ENCODE results near the gene GINS2.

GINS2 gene

GRCh38 chr16:85637808-85638647, 50.7 kb downstream of the GINS2 start:
- DNase-seq, result no peak

DNA sequence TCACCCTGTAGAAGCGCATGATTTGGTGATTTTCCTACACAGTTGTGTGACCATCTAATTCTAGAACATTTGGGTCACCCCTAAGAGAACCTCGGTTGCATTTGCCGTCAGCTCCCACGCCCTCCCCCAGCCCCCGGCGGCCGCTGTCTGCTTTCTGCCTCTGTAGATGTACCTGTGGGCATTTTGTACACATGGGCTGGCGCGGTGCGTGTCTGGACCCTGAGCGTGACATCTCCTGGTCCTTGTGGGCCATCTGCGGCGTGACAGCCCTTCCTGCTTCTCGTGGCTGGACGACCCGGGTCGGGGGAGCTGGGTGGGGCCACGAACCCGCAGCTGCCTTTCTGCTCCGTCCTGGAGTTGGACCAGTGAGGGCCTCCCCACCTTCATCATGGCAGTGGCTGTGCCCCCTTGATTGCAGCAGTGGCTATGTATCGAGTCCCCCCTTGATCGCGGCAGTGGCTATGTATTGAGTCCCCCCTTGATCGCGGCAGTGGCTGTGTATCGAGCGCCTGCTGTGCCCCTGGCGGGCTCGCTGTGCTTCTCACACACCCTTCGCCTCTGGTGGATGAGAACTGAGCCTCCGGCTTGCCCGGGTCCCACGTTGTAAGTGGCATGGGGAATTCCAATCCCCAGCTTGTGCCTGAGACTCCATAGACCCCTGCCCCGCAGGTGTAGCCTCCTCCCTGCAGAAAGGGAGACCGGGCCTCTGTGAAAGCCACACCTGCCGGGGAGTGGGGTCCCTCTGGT, 51.5 kb downstream of the GINS2 start:
- no peak for DNase-seq

- no peak for DNase-seq
These were observed 52.4 kb downstream of the GINS2 start for GRCh38 chr16:85636234-85636812.

- DNase-seq, result no peak
These were observed 53.1 kb downstream of the GINS2 start for GRCh38 chr16:85635545-85636140.

DNA sequence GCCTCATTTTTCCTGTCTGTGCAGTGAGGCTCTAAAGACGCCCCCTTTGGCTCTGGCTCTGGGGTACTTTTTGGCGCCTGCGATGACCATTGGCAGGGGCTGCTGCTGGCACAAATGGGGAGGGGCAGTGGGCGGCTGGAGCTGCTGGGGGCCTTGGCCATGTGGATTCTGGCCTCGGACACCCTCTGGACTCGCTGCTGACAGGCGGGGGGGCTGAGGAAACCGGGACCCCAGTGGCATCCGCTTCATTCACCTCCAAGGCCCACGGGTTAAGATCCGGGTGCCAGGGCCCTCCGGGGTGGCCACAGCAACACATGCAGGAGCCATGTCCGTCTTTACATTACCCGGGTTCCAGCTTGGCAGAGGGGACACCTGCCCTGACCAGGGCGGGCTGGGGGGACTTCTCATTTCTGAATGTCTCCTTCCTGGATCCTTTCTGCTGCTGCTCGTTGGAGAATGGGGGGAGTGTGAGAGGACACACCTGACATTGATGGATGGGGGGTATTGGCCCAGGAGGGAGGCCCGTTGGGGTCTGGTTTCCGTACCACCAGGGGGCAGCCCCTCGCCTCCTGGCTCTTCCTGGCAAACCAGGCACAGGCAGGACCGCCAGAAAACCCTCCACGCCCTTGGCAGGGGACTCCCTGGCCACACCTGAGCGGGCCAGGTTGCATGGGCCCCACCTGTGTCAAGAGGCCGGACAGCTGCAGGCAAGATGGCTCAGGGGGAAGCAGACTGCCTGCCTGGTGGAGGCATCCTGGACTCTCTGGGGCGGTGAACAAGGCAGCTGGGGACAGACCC, 53.8 kb downstream of the GINS2 start:
- no peak for DNase-seq

DNA sequence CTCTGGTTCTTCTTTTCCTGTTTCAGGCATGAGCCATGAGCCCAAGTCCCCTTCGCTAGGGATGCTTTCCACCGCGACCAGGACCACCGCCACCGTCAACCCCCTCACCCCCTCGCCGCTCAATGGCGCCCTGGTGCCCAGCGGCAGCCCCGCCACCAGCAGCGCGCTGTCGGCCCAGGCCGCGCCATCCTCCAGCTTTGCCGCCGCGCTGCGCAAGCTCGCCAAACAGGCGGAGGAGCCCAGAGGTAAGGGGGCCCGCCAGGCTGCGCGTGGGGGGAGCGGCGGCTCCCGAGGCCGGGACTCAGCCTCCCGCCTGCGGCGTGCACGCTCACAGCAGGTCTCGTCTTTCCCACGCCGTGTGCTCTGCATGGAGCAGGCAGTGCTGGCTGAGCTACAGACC, 54.9 kb downstream of the GINS2 start:
- no peak for DNase-seq

DNA sequence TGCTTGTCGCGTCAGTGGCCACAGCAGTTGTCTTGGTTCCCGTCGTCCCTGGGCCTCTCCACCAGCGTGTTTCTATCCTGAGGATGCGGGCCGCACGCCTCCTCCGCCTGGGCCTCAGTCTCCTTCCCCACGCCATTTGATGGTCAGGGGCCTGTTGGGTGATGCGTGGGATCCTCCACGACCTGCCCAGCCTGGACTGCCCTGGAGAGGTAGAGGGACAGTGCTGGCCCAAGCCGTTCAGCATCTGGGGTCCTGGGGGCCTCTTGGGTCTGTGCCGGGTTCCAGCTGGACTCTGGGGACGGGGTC, 55.4 kb downstream of the GINS2 start:
- no peak for DNase-seq

GRCh38 chr16:85632709-85633437, 55.9 kb downstream of the GINS2 start:
- DNase-seq, result no peak

DNA sequence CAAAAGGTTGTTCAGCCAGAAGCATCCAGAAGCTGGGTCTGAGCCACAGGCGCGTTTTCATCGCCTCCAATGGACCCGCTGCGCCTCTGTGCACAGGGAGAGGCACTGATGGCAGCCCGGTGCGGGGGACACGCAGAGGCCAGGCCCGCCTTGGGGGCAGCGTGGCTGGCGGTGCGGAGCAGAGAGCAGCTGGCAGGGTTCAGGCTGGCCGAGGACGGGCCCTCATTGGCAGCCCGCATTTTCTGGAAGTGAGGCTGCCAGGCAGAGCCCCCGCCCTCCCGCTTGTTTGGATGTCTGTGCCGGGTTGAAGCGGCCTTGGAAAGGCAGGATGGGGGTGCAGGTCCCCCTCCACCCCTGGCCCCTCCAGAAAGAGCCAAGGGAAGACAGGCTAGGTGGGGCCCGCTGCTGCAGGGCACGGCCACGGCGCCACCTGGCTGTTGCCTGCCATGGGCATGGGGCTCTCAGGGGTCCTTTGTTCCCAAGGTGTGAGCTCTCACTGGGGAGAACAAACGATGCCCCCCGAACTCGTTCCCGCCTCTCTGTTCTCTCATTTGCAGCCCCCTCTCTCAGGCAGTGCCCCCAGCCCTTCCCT, 56.9 kb downstream of the GINS2 start:
- no peak for DNase-seq

- no peak for DNase-seq
These were observed 57.5 kb downstream of the GINS2 start for GRCh38 chr16:85631230-85631629.

DNA sequence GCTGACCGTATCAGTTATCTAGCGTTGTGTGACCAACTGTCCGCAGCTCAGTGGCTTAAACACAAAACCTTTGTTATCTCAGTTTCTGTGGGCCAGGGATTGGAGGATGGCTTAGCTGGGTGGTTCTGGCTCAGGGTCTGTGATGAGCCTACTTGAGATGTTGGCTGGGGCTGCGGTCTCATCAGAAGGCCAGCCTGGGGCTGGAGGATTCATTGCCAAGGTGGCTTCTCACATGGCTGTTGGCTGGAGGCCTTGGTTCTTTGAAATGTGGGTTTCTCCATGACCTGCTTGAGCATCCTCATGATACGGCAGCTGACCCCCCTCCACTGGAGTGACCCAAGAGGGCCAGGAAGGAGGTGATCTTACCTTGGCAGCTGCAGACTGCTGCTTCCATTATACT, 58.9 kb downstream of the GINS2 start:
- no peak for DNase-seq

DNA sequence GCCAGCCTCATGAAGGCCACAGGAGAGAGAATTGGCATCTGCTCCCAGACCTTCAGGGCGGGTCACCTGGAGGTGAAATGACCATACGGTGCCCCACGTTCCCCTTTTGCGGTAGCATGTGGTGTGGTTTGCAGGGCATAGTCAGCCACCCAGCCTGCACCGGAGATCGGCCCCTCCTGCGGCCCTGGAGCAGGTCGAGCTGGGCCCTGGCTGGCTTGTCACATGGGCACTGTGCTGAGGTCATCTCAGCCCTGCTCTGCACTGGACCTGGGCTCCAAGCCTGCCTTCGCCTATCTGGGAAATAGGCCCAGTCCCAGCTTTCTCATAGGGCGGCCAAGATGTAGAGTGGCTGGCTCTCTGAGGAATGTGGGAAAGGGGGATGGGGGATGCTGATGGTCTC, 59.4 kb downstream of the GINS2 start:
- no peak for DNase-seq

DNA sequence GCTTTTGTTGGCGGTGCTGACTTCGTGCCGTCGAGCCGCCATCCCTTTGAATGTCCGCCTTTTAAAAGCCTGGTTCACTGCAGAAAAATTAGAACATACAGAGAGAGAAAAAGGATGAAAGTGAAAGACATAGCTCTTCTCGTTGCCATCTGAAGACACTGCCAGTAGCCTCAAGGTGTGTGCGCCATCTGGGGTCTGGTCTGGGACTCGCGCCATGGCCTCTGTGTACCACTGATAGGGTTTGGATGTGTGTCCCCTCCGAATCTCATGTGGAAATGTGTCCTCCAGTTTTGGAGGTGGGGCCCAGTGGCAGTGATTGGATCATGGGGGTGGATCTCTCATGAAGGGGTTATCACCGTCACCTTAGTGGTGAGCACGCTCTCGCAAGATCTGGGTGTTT, 60.1 kb downstream of the GINS2 start:
- DNase-seq, result no peak

DNA sequence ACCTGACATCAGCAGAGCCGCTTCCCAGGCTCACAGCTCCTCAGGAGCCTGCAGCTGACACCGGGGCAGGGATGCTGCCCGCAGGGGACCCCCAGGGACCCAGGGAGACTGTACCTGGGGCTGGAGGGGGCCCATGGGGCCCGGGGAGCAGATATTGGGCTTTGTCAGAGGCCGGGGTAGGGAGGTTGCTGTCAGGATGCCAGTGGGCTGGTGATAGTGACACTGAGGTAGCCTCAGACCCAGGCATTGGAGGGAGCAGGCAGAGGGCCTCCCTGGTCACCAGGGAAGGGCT, 60.5 kb downstream of the GINS2 start:
- no peak for DNase-seq

DNA sequence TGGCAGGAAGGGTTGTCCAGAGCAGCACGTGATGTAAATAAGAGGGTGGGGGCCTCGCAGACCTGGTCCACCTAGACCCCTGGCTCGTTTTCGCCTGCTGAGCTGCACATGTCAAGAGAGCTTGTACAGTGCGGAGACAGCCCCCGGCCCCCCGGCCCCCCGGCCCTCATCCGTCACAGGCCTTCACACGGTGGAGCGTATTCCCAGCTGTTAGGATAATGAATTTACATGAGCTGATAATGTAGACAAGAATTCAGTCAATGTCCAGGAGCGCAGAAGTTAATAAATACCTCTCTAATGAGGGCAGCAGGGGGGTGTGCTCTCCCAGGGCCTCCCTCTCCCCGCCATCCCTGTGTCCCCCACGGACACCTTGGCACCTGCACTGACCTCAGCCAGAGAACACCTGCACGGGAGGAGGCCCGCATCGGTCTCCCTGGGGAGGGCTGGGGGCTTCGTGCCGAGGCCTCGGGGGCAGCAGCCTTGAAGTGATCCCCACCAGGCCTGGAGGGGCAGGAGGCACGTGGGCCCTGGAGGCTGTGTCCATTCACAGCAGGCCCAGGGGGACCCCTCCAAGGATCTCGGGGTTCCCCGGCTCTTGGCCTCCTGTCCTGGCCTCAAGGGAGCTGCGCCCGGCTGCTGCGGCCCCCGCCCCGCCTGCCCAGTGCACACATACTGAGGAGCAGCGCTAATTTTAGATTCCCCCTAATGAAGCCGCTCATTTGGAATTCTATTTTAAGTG, 61.1 kb downstream of the GINS2 start:
- peak; percentile 38 for DNase-seq

- peak; percentile 36 for DNase-seq
These were observed 61.7 kb downstream of the GINS2 start for GRCh38 chr16:85627089-85627488.
